OCI-LY7 (cell line): ENCODE data around the gene ATG2A.

Experiments
- EZH2phosphoT487 ChIP-seq: fragments of 200-600 bp; sonication (generic); IDR thresholded peaks from 2 replicates; pipeline ENCODE4 v1.6.1; 2018; ENCODE audit warnings: low read depth, borderline replicate concordance, mild to moderate bottlenecking, mixed run types, antibody characterized with exemption, low read length, moderate library complexity, mixed read lengths
- TF ChIP-seq, protein P1 (sequence below): fragments of 200-600 bp; sonication (generic); conservative IDR thresholded peaks from 2 replicates; pipeline ENCODE4 v1.5.1; 2014; ENCODE audit warnings: mild to moderate bottlenecking, antibody characterized with exemption, low read length, moderate library complexity, mixed read lengths

DNA sequence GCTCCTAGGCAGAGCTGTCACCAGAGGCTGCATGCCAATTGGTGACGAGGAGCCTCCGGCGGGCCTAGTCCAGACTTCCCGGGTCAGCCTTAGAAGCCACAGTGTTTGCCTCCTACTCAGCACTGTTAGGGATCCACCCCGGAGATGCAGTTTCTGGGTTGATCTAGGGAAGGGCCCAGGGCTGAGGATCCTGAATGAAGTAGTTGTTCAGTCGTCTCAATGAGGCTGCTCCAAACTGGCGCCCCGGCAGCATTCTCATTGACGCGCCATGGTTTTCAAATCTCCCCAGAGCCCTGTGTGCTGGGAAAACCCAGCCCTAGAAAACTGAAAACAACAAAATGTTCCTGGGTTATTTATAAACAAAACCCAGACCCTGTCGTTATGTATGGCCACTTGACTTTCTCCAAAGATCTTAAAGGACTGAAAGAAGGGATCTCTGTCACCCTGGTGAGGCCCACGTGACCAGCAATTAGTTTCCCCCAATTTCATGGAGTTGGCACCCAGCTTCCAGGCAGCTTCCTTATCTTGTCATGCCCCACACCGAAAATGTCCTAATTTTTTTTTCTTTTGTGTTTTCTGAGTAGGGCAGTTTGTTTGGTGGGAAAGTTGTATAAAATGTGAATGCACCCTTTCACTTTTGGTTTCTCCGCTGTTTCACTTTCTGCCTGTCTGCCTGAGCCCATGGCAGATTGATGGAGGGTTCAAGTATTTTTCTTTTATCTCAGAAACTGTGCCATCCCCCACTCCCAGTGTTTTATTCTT lies 36.6 kb downstream of the ATG2A start:
- TF ChIP-seq, protein P1, sequence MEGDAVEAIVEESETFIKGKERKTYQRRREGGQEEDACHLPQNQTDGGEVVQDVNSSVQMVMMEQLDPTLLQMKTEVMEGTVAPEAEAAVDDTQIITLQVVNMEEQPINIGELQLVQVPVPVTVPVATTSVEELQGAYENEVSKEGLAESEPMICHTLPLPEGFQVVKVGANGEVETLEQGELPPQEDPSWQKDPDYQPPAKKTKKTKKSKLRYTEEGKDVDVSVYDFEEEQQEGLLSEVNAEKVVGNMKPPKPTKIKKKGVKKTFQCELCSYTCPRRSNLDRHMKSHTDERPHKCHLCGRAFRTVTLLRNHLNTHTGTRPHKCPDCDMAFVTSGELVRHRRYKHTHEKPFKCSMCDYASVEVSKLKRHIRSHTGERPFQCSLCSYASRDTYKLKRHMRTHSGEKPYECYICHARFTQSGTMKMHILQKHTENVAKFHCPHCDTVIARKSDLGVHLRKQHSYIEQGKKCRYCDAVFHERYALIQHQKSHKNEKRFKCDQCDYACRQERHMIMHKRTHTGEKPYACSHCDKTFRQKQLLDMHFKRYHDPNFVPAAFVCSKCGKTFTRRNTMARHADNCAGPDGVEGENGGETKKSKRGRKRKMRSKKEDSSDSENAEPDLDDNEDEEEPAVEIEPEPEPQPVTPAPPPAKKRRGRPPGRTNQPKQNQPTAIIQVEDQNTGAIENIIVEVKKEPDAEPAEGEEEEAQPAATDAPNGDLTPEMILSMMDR = no peak
- no peak for TF ChIP-seq EZH2phosphoT487
